Measurements from ENCODE around the gene PITX3. TPM values are rescaled to one million over a fixed set of nuclear protein-coding genes. Genes with fewer than 3 reads are reported as not detected.
"Not testable (repeated sequence)": the region's sequence is repeated elsewhere in the genome, so short reads cannot be mapped to it uniquely, and the experiment has no call there.

The PITX3 gene
- total and polyA plus RNA-seq, 7 donors, result 2.0 to 9.7 (median 7.6) TPM

- Histone ChIP-seq H3K4me3 (no peak overlapping the region), H3K27ac (no peak overlapping the region), H3K4me1 (no peaks in the 10 kb centered on the region), H3K36me3 (ENCODE audit: insufficient read depth in 1 of 2, low read depth in 1 of 2) (no peaks in the 10 kb centered on the region), H3K9me3 (no peaks in the 10 kb centered on the region), H3K27me3 (ENCODE audit: insufficient read depth in 3 of 3, low read length in 2 of 3) (no peaks in the 10 kb centered on the region)
- intact Hi-C loops (cut with DNase I), result no loop called here
- no peak for DNase-seq
- ATAC-seq, result no peak
- WGBS, 3 donors, result 77 to 81% (median 80%) methylated on average over 7 of the region's 7 CpGs
- no peak for TF ChIP-seq CTCF (IDR thresholded peaks at IDR 0.05)
These were observed 49.4 kb downstream of the PITX3 start for GRCh38 chr10:102191956-102192355.

- H3K4me3 ChIP-seq, result not testable (repeated sequence)
These were observed 52.1 kb downstream of the PITX3 start for GRCh38 chr10:102188941-102189898.

GRCh38 chr10:102188298-102188940, 52.9 kb downstream of the PITX3 start:
- Histone ChIP-seq H3K4me1 (no peaks in the 10 kb centered on the region), H3K27me3 (ENCODE audit: insufficient read depth in 3 of 3, low read length in 2 of 3) (no peaks in the 10 kb centered on the region), H3K27ac (no peak overlapping the region), H3K9me3 (no peaks in the 10 kb centered on the region), H3K4me3 (no peak overlapping the region), H3K36me3 (ENCODE audit: insufficient read depth in 1 of 2, low read depth in 1 of 2) (no peaks in the 10 kb centered on the region)
- TF ChIP-seq CTCF (IDR thresholded peaks at IDR 0.05), result no peak
- DNase-seq, result no peak
- no peak for ATAC-seq
- intact Hi-C loops (cut with DNase I), result no loop called here
- 39 to 65% (median 51%) methylated on average over 2 to 3 of the region's 3 CpGs for WGBS, 3 donors

More at GRCh38 chr10:102188941-102189898, 52.1 kb downstream of the PITX3 start:
- ATAC-seq; intact Hi-C loops (cut with DNase I); H3K27ac ChIP-seq; DNase-seq; H3K27me3 ChIP-seq (ENCODE audit: insufficient read depth in 3 of 3, low read length in 2 of 3); H3K36me3 ChIP-seq (ENCODE audit: insufficient read depth in 1 of 2, low read depth in 1 of 2); H3K9me3 ChIP-seq; H3K4me1 ChIP-seq: not testable (repeated sequence)
- 80 to 82% (median 80%) methylated on average over 7 of the region's 7 CpGs for WGBS, 3 donors

- 51 to 53% (median 51%) methylated on average over 15 of the region's 15 CpGs for WGBS, 3 donors
- Histone ChIP-seq H3K27me3 (ENCODE audit: insufficient read depth in 3 of 3, low read length in 2 of 3) (no peaks in the 10 kb centered on the region), H3K9me3 (no peaks in the 10 kb centered on the region), H3K36me3 (ENCODE audit: insufficient read depth in 1 of 2, low read depth in 1 of 2) (no peaks in the 10 kb centered on the region), H3K4me3 (no peak overlapping the region), H3K27ac (no peak overlapping the region), H3K4me1 (no peaks in the 10 kb centered on the region)
- no peak for TF ChIP-seq CTCF (IDR thresholded peaks at IDR 0.05)
- ATAC-seq, result no peak
- DNase-seq, result no peak
- intact Hi-C loops (cut with DNase I), result no loop called here
These were observed 55.3 kb downstream of the PITX3 start for GRCh38 chr10:102185811-102186527.

- intact Hi-C loops (cut with DNase I), result no loop called here
- Histone ChIP-seq H3K4me3 (no peak overlapping the region), H3K9me3 (no peaks in the 10 kb centered on the region), H3K36me3 (ENCODE audit: insufficient read depth in 1 of 2, low read depth in 1 of 2) (no peaks in the 10 kb centered on the region), H3K4me1 (no peaks in the 10 kb centered on the region), H3K27me3 (ENCODE audit: insufficient read depth in 3 of 3, low read length in 2 of 3) (no peaks in the 10 kb centered on the region), H3K27ac (no peak overlapping the region)
- no peak for ATAC-seq
- TF ChIP-seq CTCF (IDR thresholded peaks at IDR 0.05), result no peak
- WGBS, 3 donors, result 55 to 70% (median 67%) methylated on average over 2 of the region's 2 CpGs
- no peak for DNase-seq
These were observed 56.0 kb downstream of the PITX3 start for GRCh38 chr10:102185272-102185671.
